HL-60/S4 (cell line): ENCODE results near the gene F8.
"Not testable (repeated sequence)": the region's sequence is repeated elsewhere in the genome, so short reads cannot be mapped to it uniquely, and the experiment has no call there.

ENCODE experiments used
- in situ Hi-C: fragments of 300-500 bp; cut with MboI; formaldehyde crosslinking; loops from 2 replicates; pipeline ENCODE4 v1.14.3; 2022; ENCODE audit warnings: low sequenced_read_pairs

Gene F8

GRCh38 chrX:155031657-155032056, 9.1 kb upstream of the F8 start:
- in situ Hi-C loops, result no loop called here

GRCh38 chrX:155028877-155029291, 6.4 kb upstream of the F8 start:
- in situ Hi-C loops, result no loop called here

- in situ Hi-C loops, result no loop called here
Measured at GRCh38 chrX:155028129-155028528, 5.6 kb upstream of the F8 start.

GRCh38 chrX:155027509-155028066, 5.1 kb upstream of the F8 start:
- in situ Hi-C loops, result no loop called here

GRCh38 chrX:155026727-155027508, 4.4 kb upstream of the F8 start, which contains the start of gene FUNDC2:
Gene FUNDC2 (plus strand): TSS chrX:155026844. CDS start chrX:155026939, 95 bp downstream.
- in situ Hi-C loops, result no loop called here

GRCh38 chrX:155026420-155026726, 3.9 kb upstream of the F8 start:
- in situ Hi-C loops, result no loop called here

- in situ Hi-C loops, result no loop called here
Measured at GRCh38 chrX:155023907-155024833, 1.6 kb upstream of the F8 start.

- in situ Hi-C loops, result no loop called here
Measured at GRCh38 chrX:155020591-155020990, 1.9 kb downstream of the F8 start.

GRCh38 chrX:155009994-155010472, 12.5 kb downstream of the F8 start:
- in situ Hi-C loops, result no loop called here

- in situ Hi-C loops, result not testable (repeated sequence)
Measured at GRCh38 chrX:155008578-155008977, 13.9 kb downstream of the F8 start.

GRCh38 chrX:155006913-155007671, 15.4 kb downstream of the F8 start:
- in situ Hi-C loops, result not testable (repeated sequence)

- in situ Hi-C loops, result not testable (repeated sequence)
Measured at GRCh38 chrX:155006379-155006778, 16.1 kb downstream of the F8 start.

GRCh38 chrX:155005190-155005589, 17.3 kb downstream of the F8 start:
- in situ Hi-C loops, result no loop called here

GRCh38 chrX:155001873-155002272, 20.6 kb downstream of the F8 start:
- in situ Hi-C loops, result no loop called here

- in situ Hi-C loops, result no loop called here
Measured at GRCh38 chrX:155000841-155001240, 21.7 kb downstream of the F8 start.

GRCh38 chrX:154998204-154998880, 24.2 kb downstream of the F8 start:
- in situ Hi-C loops, result loop anchor here (25.0 kb wide), 1 partner anchor 89 kb away; no protein-coding TSS in a partner anchor

GRCh38 chrX:154991476-154991875, 31.0 kb downstream of the F8 start:
- in situ Hi-C loops, result loop anchor here (25.0 kb wide), 1 partner anchor 96 kb away; no protein-coding TSS in a partner anchor

GRCh38 chrX:154991039-154991438, 31.5 kb downstream of the F8 start:
- in situ Hi-C loops, result loop anchor here (25.0 kb wide), 1 partner anchor 96 kb away; no protein-coding TSS in a partner anchor

- in situ Hi-C loops, result loop anchor here (25.0 kb wide), 1 partner anchor 97 kb away; no protein-coding TSS in a partner anchor
Measured at GRCh38 chrX:154990496-154990895, 32.0 kb downstream of the F8 start.

GRCh38 chrX:154988719-154989118, 33.8 kb downstream of the F8 start:
- in situ Hi-C loops, result loop anchor here (25.0 kb wide), 1 partner anchor 99 kb away; no protein-coding TSS in a partner anchor
